PC-3 (cell line): ENCODE results near the gene SIN3B.

ENCODE experiments used
- EZH2phosphoT487 ChIP-seq: fragments of 300-600 bp; sonication (generic); IDR thresholded peaks from 2 replicates; pipeline ENCODE4 v1.6.1; 2018; ENCODE audit warnings: mild to moderate bottlenecking, antibody characterized with exemption, low read length, borderline replicate concordance
- TF ChIP-seq, protein P1 (sequence below): fragments of 300-600 bp; sonication (generic); conservative IDR thresholded peaks from 2 replicates; pipeline ENCODE4 v1.5.1; 2017; ENCODE audit warnings: antibody characterized with exemption, low read depth, mild to moderate bottlenecking, low read length

DNA sequence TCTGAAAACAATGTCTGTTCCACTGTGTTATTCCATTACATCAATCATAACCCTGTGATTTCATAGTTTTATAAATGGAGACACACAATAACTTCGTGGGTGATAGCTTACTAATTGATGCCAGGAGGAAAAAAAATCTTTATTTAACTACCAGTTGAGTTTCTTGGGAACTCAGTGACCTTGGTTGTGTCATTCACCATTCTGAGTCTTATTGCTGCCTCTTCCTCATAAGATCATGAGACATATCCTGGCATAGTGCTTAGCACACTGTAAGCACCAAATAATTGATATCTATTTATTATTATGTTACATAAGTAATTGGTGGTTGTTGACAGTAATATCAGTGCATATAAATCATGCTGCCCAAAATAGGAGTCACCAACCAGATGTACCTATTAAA is 39.1 kb upstream of the SIN3B start:
- TF ChIP-seq, protein P1, sequence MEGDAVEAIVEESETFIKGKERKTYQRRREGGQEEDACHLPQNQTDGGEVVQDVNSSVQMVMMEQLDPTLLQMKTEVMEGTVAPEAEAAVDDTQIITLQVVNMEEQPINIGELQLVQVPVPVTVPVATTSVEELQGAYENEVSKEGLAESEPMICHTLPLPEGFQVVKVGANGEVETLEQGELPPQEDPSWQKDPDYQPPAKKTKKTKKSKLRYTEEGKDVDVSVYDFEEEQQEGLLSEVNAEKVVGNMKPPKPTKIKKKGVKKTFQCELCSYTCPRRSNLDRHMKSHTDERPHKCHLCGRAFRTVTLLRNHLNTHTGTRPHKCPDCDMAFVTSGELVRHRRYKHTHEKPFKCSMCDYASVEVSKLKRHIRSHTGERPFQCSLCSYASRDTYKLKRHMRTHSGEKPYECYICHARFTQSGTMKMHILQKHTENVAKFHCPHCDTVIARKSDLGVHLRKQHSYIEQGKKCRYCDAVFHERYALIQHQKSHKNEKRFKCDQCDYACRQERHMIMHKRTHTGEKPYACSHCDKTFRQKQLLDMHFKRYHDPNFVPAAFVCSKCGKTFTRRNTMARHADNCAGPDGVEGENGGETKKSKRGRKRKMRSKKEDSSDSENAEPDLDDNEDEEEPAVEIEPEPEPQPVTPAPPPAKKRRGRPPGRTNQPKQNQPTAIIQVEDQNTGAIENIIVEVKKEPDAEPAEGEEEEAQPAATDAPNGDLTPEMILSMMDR = no peak
- TF ChIP-seq EZH2phosphoT487 = no peak
